Measurements from ENCODE around the gene EZH2.

- TF ChIP-seq MAX (CRISPR knock-in tag; IDR thresholded peaks at IDR 0.05) (no peak), AFF4 (CRISPR knock-in tag; IDR thresholded peaks at IDR 0.05; ENCODE audit: borderline replicate concordance) (no peak), CTCF (IDR thresholded peaks at IDR 0.05) (no peak), ZNF263 (CRISPR knock-in tag; IDR thresholded peaks at IDR 0.05; ENCODE audit: low read depth) (no peak), ETV6 (CRISPR knock-in tag; IDR thresholded peaks at IDR 0.05) (no peak), TP53 (CRISPR knock-in tag; IDR thresholded peaks at IDR 0.05) (no peak), ZNF121 (CRISPR knock-in tag; IDR thresholded peaks at IDR 0.05) (no peak), USF2 (CRISPR knock-in tag; IDR thresholded peaks at IDR 0.05) (no peak), NFE2L1 (CRISPR knock-in tag; IDR thresholded peaks at IDR 0.05) (no peak), ZNF512 (CRISPR knock-in tag; IDR thresholded peaks at IDR 0.05; ENCODE audit: borderline replicate concordance) (no peak), ZNF138 (CRISPR knock-in tag; conservative IDR thresholded peaks at IDR 0.05) (no peak)
Measured at GRCh38 chr7:148774471-148774870, 109.6 kb downstream of the EZH2 start.
